ENCODE measurements around the gene SCUBE1. TPM values are rescaled to one million over a fixed set of nuclear protein-coding genes. Genes with fewer than 3 reads are reported as not detected.

SCUBE1 gene
- total and polyA plus RNA-seq, 3 experiments from 2014 or later = 0.07 to 0.33 TPM; not detected in 1

DNA sequence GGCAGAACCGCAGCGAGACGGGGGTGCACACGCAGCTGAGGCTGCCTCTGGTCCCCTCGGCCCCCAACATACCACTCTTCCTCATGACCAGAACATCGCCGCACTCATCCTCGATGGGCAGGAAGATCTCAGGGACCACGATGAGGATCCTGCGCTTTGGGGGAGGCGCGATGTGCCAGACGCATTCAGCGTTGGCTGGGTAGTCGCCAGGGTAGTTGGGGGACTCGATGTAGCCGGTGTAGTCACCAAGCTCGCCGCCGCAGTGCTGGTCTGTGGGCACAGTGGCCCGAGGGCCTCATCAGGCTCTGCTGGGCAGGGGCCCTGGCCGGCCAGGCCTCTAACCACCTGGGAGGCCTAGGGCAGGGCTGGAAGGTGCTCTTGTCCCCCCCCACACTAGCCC is 133.2 kb downstream of the SCUBE1 start:
- Histone ChIP-seq H3K36me3 (ENCODE audit: insufficient read depth, low read length) (no peaks in the 10 kb centered on the region), H3K27me3 (ENCODE audit: insufficient read depth, low read length, poor library complexity, severe bottlenecking) (no peaks in the 10 kb centered on the region), H3K27ac (ENCODE audit: low read depth, low read length) (no peak overlapping the region), H3K4me1 (ENCODE audit: insufficient read depth, low read length) (peaks cover 13% of the 10 kb centered on the region), H3K4me3 (ENCODE audit: low read length) (no peak overlapping the region), H3K9me3 (ENCODE audit: low read length) (no peaks in the 10 kb centered on the region)
- Mint-ChIP-seq H3K27ac (no peak overlapping the region), H3K4me1 (peaks cover 7 to 12% (median 8%) of the 10 kb centered on the region in 3 donors), H3K36me3 (no peaks in the 10 kb centered on the region), H3K9me3 (no peaks in the 10 kb centered on the region), H3K4me3 (no peak overlapping the region), H3K27me3 (peaks cover 0 to 2% of the 10 kb centered on the region in 2 donors)
- ChIA-PET CTCF (no interaction called here), POLR2A (no interaction called here)
- no peak for DNase-seq

DNA sequence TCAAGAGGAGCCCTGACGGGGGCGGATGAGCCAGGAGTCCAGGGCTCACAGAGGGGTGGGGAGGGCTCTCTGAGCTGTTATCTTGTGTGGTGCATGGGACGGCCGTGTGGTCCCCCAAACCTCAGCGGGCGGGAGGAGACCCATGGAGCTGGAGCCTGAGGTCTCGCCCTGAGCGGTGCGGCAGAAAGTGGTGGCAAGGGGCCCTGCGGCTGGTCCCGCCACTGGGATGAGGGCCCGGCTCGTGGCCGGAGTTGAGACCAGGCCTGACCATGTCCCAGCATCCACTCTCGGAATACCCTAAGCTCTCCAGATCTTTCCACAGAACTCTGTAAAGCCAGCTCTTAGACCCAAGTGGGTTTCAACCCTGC is 133.7 kb downstream of the SCUBE1 start:
- no peak overlapping the region for H3K4me3 ChIP-seq (ENCODE audit: low read length)
- H3K36me3 Mint-ChIP-seq = no peaks in the 10 kb centered on the region
- H3K9me3 ChIP-seq (ENCODE audit: low read length) = no peaks in the 10 kb centered on the region
- H3K4me1 ChIP-seq (ENCODE audit: insufficient read depth, low read length) = peaks cover 13% of the 10 kb centered on the region
- CTCF ChIA-PET = no interaction called here
- peaks cover 7 to 14% (median 8%) of the 10 kb centered on the region in 3 donors for H3K4me1 Mint-ChIP-seq
- no peaks in the 10 kb centered on the region for H3K9me3 Mint-ChIP-seq
- POLR2A ChIA-PET = no interaction called here
- no peaks in the 10 kb centered on the region for H3K27me3 ChIP-seq (ENCODE audit: insufficient read depth, low read length, poor library complexity, severe bottlenecking)
- DNase-seq = no peak
- no peak overlapping the region for H3K27ac Mint-ChIP-seq
- no peaks in the 10 kb centered on the region for H3K27me3 Mint-ChIP-seq
- no peaks in the 10 kb centered on the region for H3K36me3 ChIP-seq (ENCODE audit: insufficient read depth, low read length)
- H3K27ac ChIP-seq (ENCODE audit: low read depth, low read length) = no peak overlapping the region
- H3K4me3 Mint-ChIP-seq = no peak overlapping the region

DNA sequence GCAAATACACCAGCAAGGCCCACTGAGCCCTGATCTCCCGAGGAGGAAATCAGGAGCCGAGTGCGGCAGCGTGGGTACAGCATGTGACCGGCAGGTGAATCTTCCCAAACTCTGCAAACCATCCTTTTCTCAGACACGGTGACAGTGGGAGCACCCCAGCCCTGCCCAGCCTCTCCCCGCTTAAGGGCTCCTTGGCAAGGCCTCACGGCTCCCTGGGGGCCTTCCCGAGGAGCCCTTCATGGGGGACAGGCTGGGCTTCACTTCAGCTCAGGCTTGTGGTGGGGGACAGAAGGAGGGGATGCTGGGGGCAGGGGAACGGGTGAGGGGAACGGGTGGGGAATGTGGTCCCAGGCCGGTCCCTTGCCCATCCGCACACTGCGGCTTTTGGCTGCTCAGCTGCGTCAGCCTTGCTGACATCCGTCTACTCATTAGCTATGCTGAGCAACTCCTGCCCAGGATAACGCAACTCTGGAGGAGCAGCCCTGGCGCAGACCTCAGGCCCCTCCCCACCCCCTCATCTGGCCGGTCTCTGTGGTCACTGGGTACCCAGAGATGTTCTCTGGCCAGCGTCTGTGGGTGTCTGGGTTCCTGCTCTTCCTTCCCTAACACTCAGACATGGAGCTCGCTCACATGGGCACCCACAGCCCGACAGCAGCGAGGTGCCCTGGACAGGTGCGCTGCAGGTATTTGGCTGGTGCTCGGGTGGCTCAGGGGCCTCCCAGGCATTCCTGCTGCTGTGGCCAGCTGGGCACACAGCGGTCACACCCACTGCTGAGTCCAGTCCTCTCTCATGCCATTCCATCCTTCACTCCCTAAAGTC is 134.3 kb downstream of the SCUBE1 start:
- no peaks in the 10 kb centered on the region for H3K9me3 ChIP-seq (ENCODE audit: low read length)
- H3K36me3 ChIP-seq (ENCODE audit: insufficient read depth, low read length) = no peaks in the 10 kb centered on the region
- ChIA-PET POLR2A (no interaction called here), CTCF (no interaction called here)
- DNase-seq = no peak
- H3K4me1 Mint-ChIP-seq = peaks cover 7 to 14% (median 8%) of the 10 kb centered on the region in 3 donors
- H3K4me3 Mint-ChIP-seq = no peak overlapping the region
- no peaks in the 10 kb centered on the region for H3K36me3 Mint-ChIP-seq
- no peaks in the 10 kb centered on the region for H3K9me3 Mint-ChIP-seq
- peak overlapping the region in 1 of 8 donors; percentile 50 for H3K27ac Mint-ChIP-seq
- H3K4me3 ChIP-seq (ENCODE audit: low read length) = no peak overlapping the region
- H3K4me1 ChIP-seq (ENCODE audit: insufficient read depth, low read length) = peaks cover 13% of the 10 kb centered on the region
- H3K27me3 Mint-ChIP-seq = no peaks in the 10 kb centered on the region
- H3K27me3 ChIP-seq (ENCODE audit: insufficient read depth, low read length, poor library complexity, severe bottlenecking) = no peaks in the 10 kb centered on the region
- H3K27ac ChIP-seq (ENCODE audit: low read depth, low read length) = no peak overlapping the region

DNA sequence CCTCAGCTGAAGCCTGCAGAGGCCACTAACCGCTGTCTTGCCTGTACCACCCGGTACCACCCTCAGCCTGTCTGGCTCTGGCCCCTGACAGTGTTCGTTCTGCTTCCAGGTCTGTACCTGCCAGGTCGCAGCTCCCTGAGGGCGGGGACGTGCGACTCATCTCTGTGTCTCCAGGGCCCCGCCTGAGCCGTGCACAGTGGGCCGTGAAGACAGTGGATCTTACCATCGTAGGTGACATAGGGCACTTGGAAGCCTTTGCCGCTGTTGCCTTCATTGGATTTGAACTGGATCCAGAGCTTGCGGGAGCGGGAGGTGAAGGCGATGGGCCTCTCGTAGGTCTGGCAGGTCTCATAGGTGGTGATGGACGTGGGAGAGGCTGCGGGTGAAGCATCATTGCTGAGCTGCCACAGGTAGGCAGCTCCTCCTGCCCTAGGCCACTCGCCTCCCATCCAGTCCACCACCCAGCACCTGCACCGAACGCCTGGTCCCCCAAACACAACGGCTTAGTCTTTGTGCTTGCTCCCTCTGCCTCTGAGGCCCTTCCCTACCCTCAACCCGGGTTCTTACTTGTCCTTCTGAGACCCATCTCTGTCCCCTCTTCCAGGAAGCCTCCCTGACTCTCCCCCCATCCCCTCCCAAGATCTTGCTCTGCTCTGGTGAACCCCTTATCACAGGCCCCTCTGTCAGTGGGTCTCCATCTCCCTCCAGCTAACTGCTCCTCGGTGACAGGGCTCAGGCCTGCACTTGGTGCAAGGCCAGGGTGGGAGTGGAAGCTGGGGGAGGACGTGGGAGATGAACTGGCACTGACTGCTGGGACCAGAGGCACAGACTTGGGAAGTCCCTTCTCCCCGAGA is 135.1 kb downstream of the SCUBE1 start:
- Mint-ChIP-seq H3K36me3 (no peaks in the 10 kb centered on the region), H3K9me3 (peaks cover 0 to under 1% (median 0%) of the 10 kb centered on the region in 5 donors), H3K4me3 (no peak overlapping the region), H3K27me3 (no peaks in the 10 kb centered on the region), H3K4me1 (peaks cover 7 to 14% (median 8%) of the 10 kb centered on the region in 3 donors), H3K27ac (no peak overlapping the region)
- ChIA-PET CTCF (no interaction called here), POLR2A (no interaction called here)
- Histone ChIP-seq H3K4me1 (ENCODE audit: insufficient read depth, low read length) (peaks cover 13% of the 10 kb centered on the region), H3K9me3 (ENCODE audit: low read length) (no peaks in the 10 kb centered on the region), H3K27me3 (ENCODE audit: insufficient read depth, low read length, poor library complexity, severe bottlenecking) (no peaks in the 10 kb centered on the region), H3K27ac (ENCODE audit: low read depth, low read length) (no peak overlapping the region), H3K4me3 (ENCODE audit: low read length) (no peak overlapping the region), H3K36me3 (ENCODE audit: insufficient read depth, low read length) (no peaks in the 10 kb centered on the region)
- DNase-seq = no peak

DNA sequence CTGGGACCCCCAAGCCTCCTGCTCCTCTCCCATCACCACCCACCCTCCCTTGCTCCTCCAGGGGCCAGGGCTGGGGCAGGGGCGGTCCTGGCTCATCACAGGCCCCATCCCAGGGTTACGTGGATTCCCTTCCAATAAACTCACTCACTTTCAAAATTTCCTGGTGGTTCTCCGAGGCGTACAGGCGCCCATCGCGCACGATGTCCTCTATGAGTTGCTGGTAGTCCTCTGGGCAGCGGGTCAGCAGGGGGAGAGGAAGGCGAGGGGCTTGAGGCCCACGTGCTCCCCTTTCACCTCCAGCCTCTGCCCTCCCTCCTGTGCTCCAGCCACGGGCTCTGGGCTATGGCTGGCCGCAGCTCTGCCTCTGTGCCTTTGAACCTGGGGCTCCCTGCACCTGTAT is 135.8 kb downstream of the SCUBE1 start:
- ChIA-PET POLR2A (no interaction called here), CTCF (no interaction called here)
- peak overlapping the region in 2 of 8 donors; percentile 4 to 86 for H3K27ac Mint-ChIP-seq
- H3K4me1 Mint-ChIP-seq = peaks cover 7 to 14% (median 8%) of the 10 kb centered on the region in 3 donors
- no peak for DNase-seq
- H3K27me3 Mint-ChIP-seq = no peaks in the 10 kb centered on the region
- H3K4me3 Mint-ChIP-seq = no peak overlapping the region
- Histone ChIP-seq H3K36me3 (ENCODE audit: insufficient read depth, low read length) (no peaks in the 10 kb centered on the region), H3K4me1 (ENCODE audit: insufficient read depth, low read length) (peaks cover 13% of the 10 kb centered on the region), H3K9me3 (ENCODE audit: low read length) (no peaks in the 10 kb centered on the region), H3K27ac (ENCODE audit: low read depth, low read length) (no peak overlapping the region), H3K27me3 (ENCODE audit: insufficient read depth, low read length, poor library complexity, severe bottlenecking) (no peaks in the 10 kb centered on the region), H3K4me3 (ENCODE audit: low read length) (no peak overlapping the region)
- peaks cover 0 to 2% (median 0%) of the 10 kb centered on the region in 5 donors for H3K9me3 Mint-ChIP-seq
- no peaks in the 10 kb centered on the region for H3K36me3 Mint-ChIP-seq

DNA sequence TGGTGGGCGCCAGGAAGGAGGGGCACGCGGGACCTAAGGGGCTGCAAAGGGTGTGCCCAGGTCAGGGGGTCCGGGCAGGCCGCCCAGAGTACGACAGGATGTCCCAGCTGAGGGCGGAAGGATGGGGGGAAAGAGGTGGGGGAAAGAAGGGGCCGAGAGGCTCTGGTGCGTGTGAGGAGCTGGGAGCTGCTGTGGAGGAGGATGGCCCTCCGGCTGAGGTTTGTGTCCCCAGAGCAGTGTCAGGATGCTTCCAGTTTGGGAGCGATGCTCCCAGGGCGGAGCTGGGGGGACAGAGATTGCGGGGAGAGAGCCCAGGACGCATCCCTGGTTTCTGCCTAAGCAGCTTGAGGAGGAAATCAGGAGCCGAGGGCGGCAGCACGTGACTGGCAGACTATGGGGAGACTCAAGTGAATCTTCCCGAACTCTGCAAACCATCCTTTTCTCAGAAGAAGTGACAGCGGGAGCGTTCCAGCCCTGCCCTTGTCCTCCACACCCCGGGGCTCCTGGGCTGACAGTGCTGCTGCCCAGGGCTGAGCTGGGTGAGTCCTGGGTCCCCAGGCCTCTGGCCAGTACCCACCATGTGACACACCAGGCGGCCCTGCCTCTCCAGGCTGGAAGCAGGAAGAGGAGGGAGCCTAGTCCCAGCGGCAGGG is 136.5 kb downstream of the SCUBE1 start:
- Mint-ChIP-seq H3K9me3 (peaks cover 0 to 2% (median 0%) of the 10 kb centered on the region in 5 donors), H3K4me1 (peaks cover 7 to 14% (median 8%) of the 10 kb centered on the region in 3 donors), H3K27me3 (no peaks in the 10 kb centered on the region), H3K27ac (peak overlapping the region in 2 of 8 donors; percentile 37 to 95), H3K36me3 (no peaks in the 10 kb centered on the region), H3K4me3 (no peak overlapping the region)
- peaks cover 13% of the 10 kb centered on the region for H3K4me1 ChIP-seq (ENCODE audit: insufficient read depth, low read length)
- ChIA-PET POLR2A (no interaction called here), CTCF (no interaction called here)
- no peaks in the 10 kb centered on the region for H3K9me3 ChIP-seq (ENCODE audit: low read length)
- DNase-seq = no peak
- H3K4me3 ChIP-seq (ENCODE audit: low read length) = no peak overlapping the region
- H3K36me3 ChIP-seq (ENCODE audit: insufficient read depth, low read length) = no peaks in the 10 kb centered on the region
- H3K27me3 ChIP-seq (ENCODE audit: insufficient read depth, low read length, poor library complexity, severe bottlenecking) = no peaks in the 10 kb centered on the region
- H3K27ac ChIP-seq (ENCODE audit: low read depth, low read length) = no peak overlapping the region

DNA sequence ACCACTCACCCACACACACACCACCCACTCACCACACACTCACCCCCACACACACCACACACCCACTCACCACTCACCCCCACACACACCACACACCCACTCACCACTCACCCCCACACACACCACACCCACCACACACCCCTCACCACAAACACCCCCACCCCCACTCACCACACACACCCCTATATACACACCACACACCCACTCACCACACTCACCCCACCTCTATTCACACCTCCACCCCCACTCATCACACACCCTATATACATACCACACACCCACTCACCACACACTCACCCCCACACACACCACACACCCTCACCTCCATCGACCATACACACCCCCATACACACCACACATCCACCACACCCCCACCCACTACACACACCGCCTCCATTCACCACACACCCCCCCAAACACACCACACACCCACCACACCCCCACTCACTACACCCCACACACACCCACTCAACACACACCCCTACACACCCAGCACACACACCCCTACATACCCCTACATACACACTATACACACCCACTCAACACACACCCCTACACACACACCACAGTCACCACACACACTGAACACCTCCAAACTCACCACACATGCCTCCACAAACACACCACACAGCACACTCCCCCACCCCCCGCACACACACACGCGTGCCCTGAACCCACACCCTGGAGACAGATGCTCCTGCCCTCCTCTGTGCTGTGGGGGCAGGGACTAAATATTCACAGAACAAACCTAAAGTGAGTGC is 137.2 kb downstream of the SCUBE1 start:
- Mint-ChIP-seq H3K27ac (peak overlapping the region in 5 of 8 donors; percentile 20 to 95 (median 70)), H3K4me1 (peaks cover 7 to 14% (median 8%) of the 10 kb centered on the region in 3 donors), H3K36me3 (no peaks in the 10 kb centered on the region), H3K4me3 (no peak overlapping the region), H3K27me3 (no peaks in the 10 kb centered on the region), H3K9me3 (peaks cover 0 to 2% (median 0%) of the 10 kb centered on the region in 5 donors)
- ChIA-PET CTCF (no interaction called here), POLR2A (no interaction called here)
- Histone ChIP-seq H3K27ac (ENCODE audit: low read depth, low read length) (no peak overlapping the region), H3K27me3 (ENCODE audit: insufficient read depth, low read length, poor library complexity, severe bottlenecking) (no peaks in the 10 kb centered on the region), H3K4me3 (ENCODE audit: low read length) (no peak overlapping the region), H3K9me3 (ENCODE audit: low read length) (no peaks in the 10 kb centered on the region), H3K4me1 (ENCODE audit: insufficient read depth, low read length) (peaks cover 13% of the 10 kb centered on the region), H3K36me3 (ENCODE audit: insufficient read depth, low read length) (no peaks in the 10 kb centered on the region)
- DNase-seq = peak in 2 of 5 donors; percentile 12 to 30

Data from CD8-positive, alpha-beta memory T cell (primary cell).